GM12892 (cell line): Measurements from ENCODE around the gene CLDN11.

Source experiments
- DNase-seq: peaks from one replicate; pipeline ENCODE4 v3.0.0; 2011; ENCODE audit not compliant: insufficient read length
- FAIRE-seq: peaks from 2 replicates; lab custom pipeline; 2011; peaks lifted over from hg19 to GRCh38; lab: Jason Lieb, UNC
- POLR2A ChIP-seq: IDR thresholded peaks from 2 replicates; pipeline ENCODE4 v1.6.1; 2011; ENCODE audit warnings: low read depth, low read length, control low read depth
- POLR2AphosphoS5 ChIP-seq: IDR thresholded peaks from 2 replicates; pipeline ENCODE4 v1.6.1; 2011; ENCODE audit warnings: low read depth, low read length, control low read depth
- TAF1 ChIP-seq: IDR thresholded peaks from 2 replicates; pipeline ENCODE4 v1.6.1; 2011; ENCODE audit warnings: low read depth, mild to moderate bottlenecking, control low read depth, low read length, borderline replicate concordance

The CLDN11 gene

DNA sequence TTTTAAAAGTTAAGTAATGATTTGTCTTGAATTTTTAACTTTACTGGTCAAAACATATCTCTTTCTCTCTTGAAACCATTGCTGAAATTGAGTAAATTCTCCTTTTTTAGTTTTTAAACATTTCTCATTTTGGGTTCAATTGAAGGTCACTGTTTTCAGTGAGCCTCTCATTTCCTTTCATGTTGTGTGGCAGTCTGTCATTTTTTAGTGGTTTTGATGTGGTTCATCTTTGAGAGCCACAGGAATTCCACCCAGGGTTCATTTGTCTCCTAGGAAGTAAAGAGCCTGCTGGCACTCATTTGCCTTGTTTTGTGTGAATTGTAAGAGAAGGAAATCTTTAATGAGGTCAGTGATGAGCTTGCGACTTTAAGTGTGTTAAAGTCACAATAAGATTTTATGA, 10.4 kb downstream of the CLDN11 start:
- FAIRE-seq (peak; percentile 33), DNase-seq (no peak)
- TF ChIP-seq POLR2A: no peak
- no peak for TF ChIP-seq POLR2AphosphoS5
- TF ChIP-seq TAF1: no peak

DNA sequence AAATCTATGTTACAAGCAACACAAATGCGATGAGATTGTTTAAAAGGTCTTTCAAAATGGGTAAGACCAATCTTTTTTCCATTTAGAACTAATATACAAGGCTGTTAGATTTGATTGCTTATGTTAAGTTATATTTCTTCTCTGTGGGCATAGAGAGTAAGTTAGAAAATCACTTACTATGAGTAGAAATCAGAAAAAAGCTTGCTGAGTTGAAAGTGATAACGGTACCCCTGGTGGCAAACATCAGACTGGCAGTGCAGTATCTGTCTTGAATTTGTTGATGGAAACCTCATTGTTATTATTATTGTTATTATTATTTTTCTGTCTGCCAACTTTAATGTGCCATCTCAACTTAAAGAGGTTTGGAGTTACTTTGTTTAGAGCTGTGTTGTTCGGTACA, 12.4 kb downstream of the CLDN11 start:
- no peak for FAIRE-seq
- TF ChIP-seq TAF1: no peak
- no peak for TF ChIP-seq POLR2A
- TF ChIP-seq POLR2AphosphoS5: no peak
- DNase-seq: no peak

DNA sequence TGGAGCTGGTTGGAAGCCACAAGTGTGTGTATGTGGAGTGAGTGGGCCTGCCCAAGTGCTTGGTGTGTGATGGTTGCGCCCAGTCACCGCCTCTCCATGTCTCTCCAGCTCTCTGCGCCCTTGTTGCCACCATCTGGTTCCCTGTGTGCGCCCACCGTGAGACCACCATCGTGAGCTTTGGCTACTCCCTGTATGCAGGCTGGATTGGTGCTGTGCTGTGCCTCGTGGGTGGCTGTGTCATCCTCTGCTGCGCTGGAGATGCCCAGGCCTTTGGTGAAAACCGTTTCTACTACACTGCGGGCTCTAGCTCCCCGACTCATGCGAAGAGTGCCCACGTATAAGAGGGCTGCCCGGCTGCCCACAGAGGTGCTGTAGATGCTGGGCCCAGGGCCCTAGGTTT, 13.7 kb downstream of the CLDN11 start:
- TF ChIP-seq POLR2AphosphoS5 (no peak), TAF1 (no peak), POLR2A (no peak)
- no peak for FAIRE-seq
- DNase-seq: no peak

DNA sequence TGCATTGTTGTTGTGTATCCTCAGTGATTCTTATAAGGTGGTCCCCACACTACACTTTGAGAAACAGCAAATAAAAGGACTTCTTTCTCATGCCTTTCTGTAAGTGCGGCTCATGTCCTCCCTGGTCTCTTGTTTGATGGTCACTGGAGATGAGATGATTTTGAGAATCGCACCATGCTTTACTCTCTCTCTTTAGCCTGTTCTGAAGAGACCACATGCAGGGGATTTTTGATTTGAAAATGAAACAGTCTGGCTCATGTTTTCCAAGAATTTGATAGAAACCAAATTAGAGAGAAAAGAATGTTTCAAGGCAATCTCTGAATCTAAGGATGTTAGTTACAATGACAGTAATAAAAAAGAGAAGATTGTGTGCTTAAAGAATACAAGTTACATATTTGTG, 18.0 kb downstream of the CLDN11 start:
- no peak for FAIRE-seq
- TF ChIP-seq TAF1 (no peak), POLR2AphosphoS5 (no peak), POLR2A (no peak)

DNA sequence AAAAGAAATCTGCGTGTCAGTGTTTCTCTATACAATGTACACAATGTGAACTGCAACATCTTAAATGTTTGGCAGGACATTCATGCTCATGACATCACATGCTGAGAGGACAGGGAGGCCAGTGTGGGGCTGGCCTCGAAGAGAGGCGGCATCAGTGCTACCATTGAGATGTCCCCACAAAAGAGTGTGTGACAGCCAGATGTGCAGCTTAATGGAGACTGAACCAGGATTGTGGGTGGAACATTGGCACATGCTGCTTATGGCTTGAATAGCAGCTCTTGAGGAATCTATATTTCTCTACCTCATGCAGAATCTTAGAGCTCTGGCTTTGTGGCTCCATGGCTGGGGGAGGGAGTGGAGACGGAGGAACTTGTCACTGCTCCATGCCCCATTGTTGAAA, 18.5 kb downstream of the CLDN11 start:
- no peak for DNase-seq
- FAIRE-seq: no peak
- TF ChIP-seq POLR2A: no peak
- TF ChIP-seq POLR2AphosphoS5: no peak
- no peak for TF ChIP-seq TAF1

More for the DNA sequence above, 18.0 kb downstream of the CLDN11 start:
- no peak for DNase-seq

DNA sequence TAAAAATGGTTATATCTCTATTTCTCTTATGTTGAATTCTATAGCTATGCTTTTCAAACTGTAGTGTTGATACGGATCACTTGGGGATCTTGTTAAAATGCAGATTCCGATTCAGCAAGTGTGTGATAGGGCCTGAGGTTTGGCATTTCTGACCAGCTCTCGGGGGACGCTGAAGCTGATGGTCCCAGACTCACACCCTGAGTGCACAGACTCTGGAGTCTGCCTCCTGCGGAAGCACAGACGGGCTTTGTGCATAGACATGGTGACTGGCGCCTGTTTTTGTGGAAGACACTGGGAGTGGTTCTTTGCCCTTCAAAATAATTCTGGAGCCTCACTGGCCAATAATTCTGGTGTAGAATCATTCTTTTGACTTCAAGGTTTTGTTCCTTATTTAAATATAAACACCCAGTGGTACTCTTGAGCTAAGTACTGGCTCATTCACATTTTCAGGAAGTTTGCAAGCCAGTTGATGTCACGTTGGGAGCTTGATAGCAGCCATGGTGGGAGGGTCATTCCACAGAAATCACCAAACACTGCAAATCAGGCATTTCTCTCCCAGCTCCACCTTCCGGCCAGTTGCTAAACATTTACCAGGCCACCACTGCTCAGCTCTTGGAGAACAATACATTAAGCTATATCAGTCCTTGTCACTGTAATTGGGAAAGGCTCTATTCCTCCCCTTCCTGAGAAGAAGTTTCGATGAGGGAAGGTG, 19.2 kb downstream of the CLDN11 start:
- FAIRE-seq (no peak), DNase-seq (no peak)
- TF ChIP-seq POLR2AphosphoS5: no peak

DNA sequence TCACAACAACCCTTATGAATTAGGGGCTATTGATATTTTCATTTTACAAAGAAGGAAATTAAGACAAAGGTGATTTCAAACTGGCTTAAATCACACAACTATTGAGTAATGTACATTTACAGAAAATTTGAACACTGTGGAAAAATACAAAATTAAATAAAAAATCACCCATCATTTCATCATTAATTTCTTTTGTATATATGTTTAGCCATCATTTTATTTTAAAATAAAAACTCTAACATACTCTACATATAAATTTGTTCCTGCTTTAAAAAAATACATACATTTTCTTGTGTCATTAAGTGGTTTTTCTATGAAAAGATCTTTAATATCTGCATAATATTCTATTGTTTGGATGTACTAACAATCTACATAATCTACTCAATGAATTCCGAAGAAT, 20.2 kb downstream of the CLDN11 start:
- no peak for TF ChIP-seq POLR2AphosphoS5
- TF ChIP-seq TAF1: no peak
- TF ChIP-seq POLR2A: no peak
- FAIRE-seq (no peak), DNase-seq (no peak)

DNA sequence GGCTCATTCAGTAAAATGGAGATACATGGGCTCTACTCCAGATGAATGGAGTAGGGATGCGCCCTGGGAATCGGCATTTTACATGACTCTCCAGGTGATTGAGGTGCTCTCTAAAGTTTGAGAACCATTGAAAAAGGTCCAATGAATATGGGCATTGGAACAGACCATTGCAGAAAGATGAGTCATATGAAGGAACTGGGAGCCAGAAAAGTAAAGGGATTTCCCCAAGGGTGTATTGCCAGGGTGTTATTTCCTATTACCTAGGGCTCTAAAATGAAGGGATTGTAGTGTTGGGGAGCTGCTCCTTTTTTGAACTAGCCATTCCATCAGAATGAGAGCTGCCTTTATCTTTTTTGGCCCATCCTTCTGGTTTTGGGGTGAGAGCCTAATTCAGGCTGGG, 21.7 kb downstream of the CLDN11 start:
- FAIRE-seq: no peak
- TF ChIP-seq POLR2AphosphoS5 (no peak), TAF1 (no peak), POLR2A (no peak)

DNA sequence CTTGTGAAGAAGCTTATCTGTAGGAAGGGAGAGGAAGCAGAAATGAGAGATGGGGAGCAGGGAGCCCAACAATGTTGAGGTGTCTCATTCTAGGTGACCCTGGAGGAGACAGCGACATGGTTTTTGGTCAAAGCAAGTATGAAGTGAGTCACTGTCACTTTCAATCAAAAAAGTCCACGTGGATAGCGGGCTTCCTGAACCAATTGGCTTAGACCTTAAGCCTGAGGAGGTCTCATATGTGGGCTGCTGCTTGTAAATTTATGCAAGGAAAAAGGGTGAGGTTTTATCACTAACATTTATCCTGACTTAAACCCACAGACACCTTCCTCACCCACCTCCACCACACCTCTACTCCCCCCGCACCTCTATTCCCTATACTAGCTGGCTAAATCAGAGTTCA, 22.7 kb downstream of the CLDN11 start:
- DNase-seq (no peak), FAIRE-seq (no peak)
- TF ChIP-seq TAF1: no peak
- no peak for TF ChIP-seq POLR2A
- TF ChIP-seq POLR2AphosphoS5: no peak

More for the DNA sequence above, 21.7 kb downstream of the CLDN11 start:
- no peak for DNase-seq

DNA sequence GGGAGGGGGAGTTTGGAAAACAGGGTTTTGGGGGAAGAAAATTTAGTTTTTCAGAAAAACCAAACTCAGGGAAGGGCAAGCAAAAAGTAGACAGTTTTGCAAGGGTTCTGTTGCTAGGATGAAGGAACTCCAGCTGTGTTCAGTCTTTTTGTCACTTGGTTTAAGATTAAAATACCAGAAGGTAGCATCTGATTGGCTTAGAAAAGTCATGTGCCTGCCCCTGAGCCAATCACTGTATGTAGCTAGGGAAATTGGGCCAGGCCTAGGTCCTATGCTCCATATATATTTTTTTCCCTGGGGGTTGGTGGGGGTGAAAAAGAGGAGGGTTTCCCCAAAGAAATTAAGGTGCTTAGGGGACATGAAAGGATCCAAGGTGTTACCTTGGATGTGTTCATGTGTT, 24.3 kb downstream of the CLDN11 start:
- TF ChIP-seq POLR2AphosphoS5: no peak
- TF ChIP-seq TAF1: no peak
- TF ChIP-seq POLR2A: no peak
- no peak for FAIRE-seq
- DNase-seq: no peak

DNA sequence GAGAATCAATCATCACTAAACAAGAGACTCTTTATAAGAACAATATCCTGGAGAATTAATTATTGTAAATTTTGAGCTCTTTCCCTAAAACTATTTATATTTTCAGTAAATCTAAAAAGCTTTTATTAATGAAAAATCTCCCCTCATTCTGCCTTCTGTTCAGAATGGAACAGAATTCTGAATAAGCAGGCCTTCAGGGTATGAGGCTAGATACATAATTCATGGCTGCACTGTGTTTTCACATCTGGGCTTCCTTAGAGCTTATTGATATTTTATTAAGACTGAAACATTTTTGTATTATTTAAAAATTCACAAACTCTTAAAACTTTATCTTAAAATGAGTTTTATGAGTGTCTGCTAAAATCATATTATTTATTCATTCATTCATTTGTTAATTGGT, 24.8 kb downstream of the CLDN11 start:
- FAIRE-seq (no peak), DNase-seq (no peak)
- TF ChIP-seq POLR2AphosphoS5: no peak
- TF ChIP-seq POLR2A: no peak
- TF ChIP-seq TAF1: no peak

DNA sequence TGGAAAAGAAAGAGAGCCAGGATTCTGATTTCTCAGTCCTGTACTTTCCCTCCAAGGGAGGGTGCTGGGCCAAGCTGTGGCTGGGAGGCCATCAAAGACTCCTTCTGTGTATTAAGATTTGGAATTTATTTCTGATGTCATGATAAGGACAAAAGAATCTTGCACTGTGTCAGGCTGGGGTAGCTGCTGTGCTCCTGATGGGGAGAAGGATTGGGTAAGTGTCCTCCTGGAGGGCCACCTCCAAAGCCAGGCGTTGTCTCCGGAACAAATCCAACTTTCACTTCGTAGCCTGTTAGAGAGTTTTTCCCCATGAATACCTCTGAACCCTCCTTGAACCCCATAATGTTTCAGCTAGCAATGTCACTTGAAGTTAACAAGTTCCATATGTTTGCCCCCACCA, 29.9 kb downstream of the CLDN11 start:
- FAIRE-seq (no peak), DNase-seq (no peak)
- TF ChIP-seq POLR2AphosphoS5 (no peak), TAF1 (no peak), POLR2A (no peak)

DNA sequence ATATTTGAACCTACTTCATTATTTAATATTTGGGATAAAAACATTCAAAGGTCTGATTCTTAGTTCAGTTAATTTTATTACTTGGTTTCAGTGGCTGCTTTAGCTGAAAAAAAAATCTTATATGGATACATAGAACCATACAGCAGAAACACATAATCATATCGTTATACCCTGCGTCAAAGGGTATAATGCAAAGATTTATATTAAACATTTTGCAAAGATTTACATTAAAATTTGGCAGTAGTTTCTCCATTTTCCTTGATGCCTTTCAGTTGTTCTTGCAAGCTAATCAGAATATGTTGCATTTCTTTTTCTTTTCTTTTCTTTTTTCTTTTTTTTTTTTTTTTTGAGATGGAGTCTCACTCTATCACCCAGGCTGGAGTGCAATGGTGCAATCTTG, 31.4 kb downstream of the CLDN11 start:
- FAIRE-seq (no peak), DNase-seq (no peak)
- TF ChIP-seq POLR2A (no peak), TAF1 (no peak), POLR2AphosphoS5 (no peak)

DNA sequence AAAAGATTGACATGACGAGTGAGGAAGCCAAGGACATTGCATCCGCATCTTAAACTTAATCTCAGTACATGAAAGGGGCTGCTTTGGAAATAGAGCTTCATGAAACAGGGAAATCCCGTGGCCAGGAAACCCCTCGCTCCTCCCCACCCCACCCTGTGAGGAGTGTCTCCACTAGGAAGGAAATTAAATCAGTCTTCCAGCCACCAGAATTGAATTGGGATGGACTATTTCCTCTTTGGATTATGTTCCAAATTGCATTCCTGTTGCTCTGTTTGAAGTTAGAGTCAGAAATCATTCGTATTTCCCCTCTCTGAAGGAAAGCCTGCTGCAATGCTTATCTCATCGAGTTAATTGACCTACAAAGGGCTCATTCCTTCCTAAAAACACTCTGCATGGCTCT, 35.8 kb downstream of the CLDN11 start:
- DNase-seq: no peak
- FAIRE-seq: no peak
- TF ChIP-seq POLR2A (no peak), TAF1 (no peak), POLR2AphosphoS5 (no peak)
